Activated naive CD4-positive, alpha-beta T cell treated with Interleukin-2 at 50 U/mL for 16 hours (primary cell): ENCODE results near the gene OLAH.

Experiments used
- DNase-seq: peaks from one replicate; pipeline ENCODE4 v3.0.0-alpha.2; 2020

The OLAH gene

DNA sequence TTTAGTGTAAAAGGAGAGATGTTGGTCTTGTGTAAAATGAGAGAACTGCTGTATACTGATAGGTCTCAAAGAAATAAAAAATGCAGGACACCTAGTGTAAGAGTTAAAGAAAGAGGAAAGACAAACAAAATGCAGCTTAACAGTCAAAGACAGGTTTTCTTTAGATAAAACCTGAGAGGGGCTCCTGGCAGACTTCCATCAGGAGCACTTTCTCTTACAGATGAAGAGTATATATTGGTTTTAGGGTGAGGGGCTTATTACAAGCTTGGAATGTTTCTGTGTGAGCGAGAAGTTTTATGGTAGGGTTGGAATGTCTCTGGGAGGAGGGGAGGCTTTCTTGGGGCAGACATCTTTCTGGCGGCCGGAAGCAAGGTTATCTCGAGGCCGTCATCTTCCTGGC, 28.6 kb downstream of the OLAH start:
- DNase-seq, result no peak

DNA sequence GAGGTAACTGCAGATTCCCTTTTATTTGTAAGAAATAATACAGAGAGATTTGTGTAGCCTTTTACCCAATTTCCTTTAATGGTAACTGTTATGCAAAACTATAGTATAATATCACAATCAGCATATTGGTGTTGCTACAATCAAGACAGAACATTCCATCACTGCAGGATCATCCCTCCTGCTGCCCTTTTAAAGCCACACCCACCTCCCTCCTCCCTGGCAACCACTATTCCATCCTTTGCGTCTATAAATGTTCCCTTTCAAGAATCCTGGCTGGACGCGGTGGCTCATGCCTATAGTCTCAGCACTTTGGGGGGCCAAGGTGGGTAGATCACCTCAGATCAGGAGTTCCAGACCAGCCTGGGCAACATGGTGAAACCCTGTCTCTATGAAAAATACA, 31.7 kb downstream of the OLAH start:
- DNase-seq, result no peak

DNA sequence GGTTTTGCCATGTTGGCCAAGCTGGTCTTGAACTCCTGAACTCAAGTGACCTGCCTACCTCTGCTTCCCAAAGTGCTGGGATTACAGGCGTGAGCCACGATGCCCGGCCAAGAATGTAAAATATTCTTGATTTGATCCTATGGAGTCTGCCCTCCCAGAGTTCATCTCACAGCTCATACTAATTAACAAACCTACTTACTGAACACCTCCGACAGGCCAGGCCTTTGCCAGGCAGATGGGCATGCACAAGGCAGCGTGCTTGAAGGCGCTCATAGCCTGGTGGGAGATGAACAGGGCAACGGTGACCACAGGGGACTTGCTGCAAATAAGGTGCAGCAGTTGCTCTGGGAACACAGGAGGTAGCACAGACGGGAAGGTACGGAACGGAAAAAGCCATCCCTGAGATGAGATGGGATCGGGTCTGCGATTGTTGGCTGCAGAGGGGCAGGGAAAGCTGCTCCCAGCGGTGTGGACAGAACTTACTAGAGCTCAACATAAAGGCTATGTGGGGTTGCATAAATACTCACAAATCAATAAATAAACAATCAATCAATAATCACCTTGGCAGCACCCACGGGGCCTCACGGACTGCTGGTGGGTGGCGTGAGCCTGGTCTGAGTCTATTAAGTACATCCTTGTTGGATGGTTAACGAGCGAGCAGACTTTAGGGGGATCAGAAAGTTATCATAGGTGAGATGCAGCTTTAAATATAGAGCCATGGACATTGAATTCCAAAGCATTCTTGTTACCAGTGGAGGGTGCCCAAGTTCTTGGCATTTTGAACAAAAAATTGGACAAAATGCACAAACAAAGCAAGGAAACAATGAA, 40.1 kb downstream of the OLAH start:
- DNase-seq, result no peak

DNA sequence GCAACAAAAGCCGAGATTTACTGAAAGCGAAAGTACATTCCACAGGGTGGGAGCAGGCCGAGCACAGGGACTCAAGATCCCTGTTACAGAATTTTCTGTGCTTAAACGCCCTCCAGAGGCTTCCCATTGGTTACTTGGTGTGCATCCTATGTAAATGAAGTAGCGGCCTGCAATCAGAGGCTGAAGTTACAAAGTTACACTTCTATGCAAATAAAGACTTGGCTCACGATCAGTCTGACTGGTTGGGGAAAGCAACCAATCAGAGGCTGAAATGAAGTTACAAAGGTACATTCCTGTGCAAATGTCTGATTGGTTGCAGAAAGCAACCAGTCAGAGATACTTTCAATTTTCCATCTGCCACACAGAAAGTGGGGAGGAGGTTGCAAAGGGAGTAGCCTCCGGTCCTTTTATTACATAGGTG, 40.8 kb downstream of the OLAH start:
- DNase-seq, result no peak

DNA sequence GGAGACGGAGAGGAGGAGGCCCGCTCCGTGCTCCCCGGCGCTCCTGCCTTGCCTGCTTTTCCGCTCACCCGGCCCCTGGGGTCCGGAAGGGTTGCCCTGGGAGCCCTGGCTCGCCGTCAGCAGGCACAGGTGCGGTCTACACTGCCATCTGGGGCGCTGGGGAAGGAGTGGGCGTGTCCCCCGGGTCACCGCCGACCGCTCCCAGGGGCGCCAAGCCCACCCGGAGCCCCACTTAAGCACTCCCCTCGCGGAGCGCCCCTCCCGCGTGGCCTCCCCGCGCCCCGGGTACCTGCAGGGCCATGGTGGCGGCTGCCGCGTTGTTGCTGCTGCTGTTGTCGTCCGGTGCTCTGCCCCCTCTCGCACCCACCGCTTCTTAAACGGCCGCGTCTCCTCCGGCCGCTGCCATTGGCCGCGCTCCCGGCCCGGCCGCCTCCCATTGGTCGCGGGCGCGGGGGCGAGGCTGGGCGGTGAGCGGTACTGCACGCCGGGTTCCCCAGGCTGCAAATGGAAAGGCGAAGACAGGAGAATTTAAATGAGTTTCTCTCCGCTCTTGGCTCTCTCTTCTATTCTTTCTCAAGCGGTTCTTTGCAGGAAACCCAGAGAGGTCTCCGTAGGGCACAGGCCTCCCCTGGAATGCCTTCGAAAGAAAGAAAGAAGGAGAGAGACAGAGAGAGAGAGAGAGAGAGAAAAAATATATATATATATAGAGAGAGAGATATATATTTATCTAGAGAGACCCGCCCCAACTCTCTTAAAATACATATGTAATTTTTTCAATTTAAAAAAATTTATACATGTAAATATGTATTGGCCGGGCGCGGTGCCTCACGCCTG, 44.9 kb downstream of the OLAH start, which contains the start of gene ACBD7:
ACBD7 (minus strand) TSS at position 349 of the 834 bp plus-strand sequence; CDS start at position 301, 48 bp downstream.
- DNase-seq, result peak; percentile 84

DNA sequence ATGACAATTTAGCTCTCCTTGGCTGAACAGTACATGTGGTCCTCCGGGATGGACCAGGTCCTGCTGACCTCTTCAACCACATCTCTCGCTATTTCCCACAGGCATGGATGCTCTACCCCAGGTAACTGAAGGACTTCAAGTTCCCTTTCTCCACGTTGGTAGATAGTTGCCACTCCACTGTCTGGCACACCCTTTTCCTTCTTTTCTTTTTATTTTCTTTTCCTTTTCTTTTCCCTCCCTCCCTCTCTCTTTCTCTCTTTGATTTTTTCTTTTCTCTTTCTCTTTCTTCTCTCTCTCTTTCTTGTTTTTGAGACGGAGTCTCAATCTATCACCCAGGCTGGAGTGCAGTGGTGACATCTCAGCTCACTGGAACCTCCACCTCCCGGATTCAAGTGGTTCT, 47.7 kb downstream of the OLAH start:
- no peak for DNase-seq

DNA sequence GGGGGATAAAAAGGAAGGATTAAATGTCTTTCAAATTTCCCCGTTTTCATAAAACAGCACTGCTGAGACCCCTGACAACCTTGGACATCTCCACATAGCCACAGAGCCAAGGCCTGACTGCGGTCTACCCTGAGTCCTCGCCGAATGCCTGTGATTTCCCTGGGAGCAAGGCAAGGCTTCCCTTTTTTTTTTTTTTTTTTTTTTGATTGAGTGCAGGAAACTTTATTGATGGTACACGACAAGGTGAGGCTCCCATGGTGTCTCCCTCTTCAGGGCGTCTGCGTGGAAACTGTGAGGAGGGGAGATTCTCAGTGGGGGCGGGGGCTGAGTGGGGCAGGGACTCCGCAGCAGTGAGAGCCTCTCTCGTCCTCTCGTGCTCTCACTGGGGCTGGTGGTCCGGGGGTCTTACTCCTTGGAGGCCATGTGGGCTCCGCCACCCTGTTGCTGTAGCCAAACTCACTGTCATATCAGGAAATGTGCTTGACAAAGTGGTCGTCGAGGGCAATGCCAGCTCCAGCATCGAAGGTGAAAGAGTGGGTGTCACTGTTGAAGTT, 49.2 kb downstream of the OLAH start:
- DNase-seq, result no peak

DNA sequence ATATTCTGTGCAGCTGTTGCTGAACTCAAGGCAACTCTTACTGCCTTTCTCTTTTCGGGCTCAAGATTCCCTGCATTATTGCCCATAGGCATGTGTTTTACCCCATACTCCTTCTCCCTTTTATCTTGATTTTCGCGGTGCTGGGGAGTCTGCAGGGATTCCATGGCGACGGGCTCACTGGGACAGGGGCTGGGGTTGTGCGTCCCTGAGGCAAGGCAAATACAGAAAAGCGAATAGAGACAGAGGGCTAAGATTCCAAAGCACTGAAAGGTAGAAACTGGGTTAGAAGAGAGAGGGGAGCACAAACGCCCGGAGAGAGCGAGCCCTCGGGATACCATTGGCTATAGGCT, 52.9 kb downstream of the OLAH start:
- DNase-seq, result no peak

DNA sequence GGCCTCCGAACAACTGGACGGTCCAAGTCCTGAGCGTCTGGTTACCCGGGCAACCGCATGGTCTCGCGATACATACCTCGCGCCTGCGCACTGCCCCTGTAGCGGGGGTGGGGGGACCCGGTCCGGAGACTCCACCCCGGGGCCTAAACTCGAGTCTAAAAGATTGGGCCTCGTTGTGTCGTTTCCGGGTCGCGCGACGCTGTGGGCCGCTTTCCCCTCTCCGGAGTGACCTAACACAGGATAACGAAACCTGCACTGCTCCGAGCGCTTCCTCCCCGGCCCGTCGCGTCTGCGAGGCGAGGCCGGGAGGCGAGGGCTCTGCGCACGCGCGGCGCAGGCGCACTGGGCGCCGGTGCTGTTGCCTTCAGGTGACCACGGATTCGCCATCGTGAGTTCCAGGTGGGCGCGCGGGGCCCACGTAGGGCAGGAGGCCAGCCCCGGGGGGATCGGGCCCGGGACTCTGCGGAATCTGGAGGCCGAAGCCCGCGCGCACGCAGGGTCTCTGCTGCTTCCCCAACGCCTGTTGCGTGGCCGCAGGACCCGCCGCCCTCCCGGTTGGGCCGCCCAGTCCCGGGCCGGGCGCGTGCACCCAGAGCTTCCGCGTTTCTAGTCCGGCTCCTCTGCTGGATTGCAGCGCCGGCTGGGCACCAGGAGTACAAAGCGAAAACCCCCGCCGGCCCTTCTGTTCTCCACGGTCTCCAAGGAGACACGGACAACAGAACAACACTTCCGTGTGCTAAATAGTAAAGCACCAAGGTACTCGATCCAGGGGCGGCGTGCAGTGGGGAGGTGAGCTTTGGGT, 53.5 kb downstream of the OLAH start, which contains the start of gene RPP38:
RPP38 (plus strand) TSS at position 345 of the 802 bp plus-strand sequence. CDS start 5,960 bp downstream, outside the sequence.
- peak; percentile 96 for DNase-seq

DNA sequence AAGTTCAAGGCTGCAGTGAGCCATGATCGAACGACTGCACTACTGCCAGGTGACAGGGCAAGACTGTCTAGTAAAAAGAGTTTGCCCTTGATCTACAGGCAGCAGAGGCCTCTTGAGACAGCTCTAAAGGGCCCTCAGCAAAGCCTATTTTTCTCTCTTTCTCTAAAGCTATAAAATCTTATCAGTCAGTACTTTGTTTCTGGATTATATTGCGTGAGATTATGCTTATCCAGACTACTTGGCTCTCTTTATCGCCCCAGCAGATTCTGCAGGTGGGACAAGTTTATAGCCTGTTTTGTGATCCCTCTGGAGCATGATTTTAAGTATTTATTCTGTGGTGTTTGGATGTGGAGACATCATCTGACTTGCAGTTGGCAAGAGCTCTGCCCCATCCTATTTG, 56.1 kb downstream of the OLAH start:
- no peak for DNase-seq

DNA sequence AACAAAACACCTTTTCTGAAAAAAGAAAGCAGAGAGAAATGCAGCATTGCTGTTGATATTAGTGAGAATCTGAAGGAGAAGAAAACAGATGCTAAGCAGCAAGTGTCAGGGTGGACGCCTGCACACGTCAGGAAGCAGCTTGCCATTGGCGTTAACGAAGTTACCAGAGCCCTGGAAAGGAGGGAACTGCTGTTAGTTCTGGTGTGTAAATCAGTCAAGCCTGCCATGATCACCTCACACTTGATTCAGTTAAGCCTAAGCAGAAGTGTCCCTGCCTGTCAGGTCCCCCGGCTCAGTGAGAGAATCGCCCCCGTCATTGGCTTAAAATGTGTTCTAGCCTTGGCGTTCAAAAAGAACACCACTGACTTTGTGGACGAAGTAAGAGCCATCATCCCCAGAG, 59.8 kb downstream of the OLAH start:
- no peak for DNase-seq

DNA sequence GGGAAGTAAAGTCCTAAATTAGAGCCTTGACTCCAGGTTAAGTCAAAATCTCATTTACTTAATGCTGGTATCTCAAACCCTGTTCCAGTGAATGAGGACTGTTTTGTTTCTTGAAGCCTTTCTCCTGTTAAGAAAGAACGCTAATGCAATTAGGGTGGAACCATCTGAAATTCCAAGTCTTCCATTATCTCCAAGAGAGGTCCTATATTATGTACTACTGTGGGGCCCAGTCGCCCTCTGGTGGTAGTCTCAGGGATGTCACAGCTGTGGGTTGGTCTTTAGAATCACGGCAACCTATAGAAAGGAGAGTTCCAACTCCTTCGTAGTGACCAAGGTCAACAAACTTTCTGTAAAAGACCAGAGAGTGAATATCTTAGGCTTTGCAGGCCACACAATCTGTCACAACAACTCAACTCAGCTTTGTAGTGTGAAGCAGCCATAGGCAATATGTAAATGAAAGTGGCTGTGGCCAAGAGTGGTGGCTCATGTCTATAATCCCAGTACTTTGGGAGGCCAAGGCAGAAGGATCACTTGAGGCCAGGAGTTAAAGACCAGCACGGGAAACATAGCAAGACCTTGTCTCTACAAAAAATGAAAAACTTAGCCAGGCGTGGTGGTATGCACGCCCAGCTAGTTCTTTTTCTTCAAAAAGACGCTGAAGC, 62.7 kb downstream of the OLAH start:
- DNase-seq, result peak; percentile 70

DNA sequence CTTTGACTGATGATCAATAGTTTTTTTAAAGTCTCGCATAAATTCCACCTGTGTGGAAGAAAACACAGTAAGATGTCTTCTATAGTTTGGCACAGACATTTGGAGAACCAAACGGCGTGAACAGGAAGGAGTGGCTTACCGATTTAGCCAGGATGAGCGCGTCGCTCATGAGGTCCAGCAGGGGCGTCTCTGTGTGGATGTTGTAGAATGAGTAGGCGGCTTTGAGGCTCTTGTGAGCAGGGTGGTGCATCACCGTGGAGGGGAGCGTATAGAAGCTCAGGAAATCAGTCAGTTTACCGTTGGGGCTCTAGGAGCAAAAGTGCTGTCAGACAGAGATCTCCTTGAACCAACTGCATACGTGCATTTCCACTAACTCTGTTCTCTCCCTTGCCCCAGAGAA, 68.9 kb downstream of the OLAH start:
- DNase-seq, result no peak

DNA sequence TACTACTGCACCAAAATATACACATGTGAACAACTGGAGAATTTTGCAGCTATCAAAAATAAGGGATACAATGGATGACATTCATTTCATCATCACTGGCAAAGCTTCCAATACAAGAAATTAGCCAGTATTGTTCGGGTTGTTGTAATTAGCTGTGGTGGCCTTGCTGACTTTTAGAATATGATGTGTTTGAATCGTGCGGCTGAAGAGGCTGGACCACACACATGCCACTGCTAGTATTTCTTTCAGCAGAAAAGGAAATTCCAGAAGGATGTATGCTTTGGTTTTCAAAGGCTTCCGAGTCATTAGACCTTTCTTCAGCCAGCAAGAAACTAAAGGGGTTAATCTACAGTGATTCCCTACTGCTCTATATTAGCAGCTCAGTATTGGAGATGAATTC, 70.0 kb downstream of the OLAH start:
- DNase-seq, result no peak

DNA sequence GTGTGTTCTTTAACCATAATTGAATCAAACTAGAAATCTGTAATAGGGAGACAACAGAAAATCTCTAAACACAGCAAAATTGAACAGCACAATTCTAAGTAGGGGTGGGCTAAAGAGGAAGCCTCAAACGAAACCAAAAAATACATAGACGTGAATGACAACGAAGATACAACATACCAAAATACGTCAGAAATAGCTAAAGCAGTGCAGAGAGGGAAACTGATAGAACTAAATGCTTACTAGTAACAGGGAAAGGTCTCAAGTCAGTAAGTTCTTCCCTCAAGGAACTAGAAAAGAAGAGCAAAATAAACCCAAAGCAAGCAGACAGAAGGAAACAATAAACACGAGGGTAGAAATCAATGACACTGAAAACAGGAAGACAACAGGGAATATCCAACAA, 72.5 kb downstream of the OLAH start:
- DNase-seq, result no peak

DNA sequence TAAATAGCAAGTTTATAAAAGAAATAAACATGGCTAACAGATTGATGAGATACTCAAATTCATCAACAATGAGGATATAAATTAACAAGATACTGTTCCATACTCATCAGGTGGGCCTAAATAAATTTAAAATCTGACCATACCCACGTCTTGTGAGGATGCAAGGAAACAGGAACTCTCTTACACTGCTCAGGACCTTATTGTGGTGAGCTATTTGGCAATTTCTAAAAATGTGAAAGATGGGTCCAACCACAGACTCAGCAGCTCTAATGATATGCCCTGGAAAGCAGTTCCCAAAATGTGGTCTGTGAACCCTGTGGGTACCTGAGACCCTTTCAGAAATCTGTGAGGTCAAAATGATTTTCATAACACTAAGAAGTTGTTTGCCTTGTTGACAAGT, 74.9 kb downstream of the OLAH start:
- no peak for DNase-seq

DNA sequence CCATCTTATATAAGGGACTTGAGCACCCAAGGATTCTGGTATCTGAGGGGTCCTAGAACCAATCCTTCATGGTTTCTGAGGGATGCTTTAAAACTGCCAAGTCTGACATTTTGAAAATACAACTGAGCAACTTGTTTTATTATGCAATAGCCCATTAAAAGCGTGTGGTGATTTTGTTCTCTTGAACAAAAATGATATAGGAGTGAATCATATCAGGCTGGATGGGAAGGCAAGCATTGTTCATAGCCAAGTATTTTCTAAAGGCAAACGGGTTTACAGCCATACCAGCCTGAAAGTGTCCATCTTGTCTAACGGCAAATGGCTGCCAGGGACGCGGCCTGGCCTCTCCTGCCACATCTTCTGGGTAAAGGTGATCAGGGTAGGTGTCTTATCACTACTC, 76.8 kb downstream of the OLAH start:
- DNase-seq, result no peak

DNA sequence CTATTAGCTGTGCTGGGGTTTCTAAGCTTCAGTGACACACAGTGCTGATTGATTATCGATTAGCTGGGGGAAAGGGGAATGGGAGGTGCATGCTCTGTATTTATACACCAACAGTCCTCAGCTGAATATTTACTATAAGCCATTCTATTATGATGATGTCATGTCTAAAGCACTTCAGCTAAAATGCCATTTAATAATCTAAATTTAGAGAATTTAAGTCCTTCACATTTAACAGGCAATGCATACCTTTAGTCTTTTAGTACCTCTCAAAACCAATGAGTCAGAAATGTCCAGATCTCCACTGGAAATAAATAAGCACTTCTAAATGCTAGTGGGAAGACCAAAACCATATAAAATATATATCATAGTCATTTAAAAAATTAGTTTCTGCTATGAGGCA, 78.0 kb downstream of the OLAH start:
- DNase-seq, result no peak

DNA sequence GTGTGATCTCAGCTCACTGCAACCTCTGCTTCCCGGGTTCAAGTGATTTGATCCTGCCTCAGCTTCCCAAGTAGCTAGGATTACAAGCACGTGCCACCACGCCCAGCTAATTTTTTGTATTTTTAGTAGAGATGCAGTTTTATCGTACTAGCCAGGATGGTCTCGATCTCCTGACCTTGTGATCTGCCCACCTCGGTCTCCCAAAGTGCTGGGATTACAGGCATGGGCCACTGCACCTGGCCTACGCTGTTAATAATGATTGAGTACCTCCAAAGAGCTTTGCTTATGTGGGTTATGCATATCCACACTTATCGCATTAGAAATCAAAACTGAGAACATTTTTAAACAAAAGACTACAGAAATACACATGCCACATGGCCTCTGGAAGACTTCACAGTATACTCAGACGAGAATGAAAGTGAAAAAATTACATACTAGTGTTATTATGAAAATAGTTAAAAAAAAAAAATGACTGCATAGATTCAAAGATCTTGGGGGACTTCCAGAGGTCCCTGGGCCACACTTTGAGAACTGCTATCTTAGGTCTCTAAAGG, 78.8 kb downstream of the OLAH start:
- peak; percentile 23 for DNase-seq
